Measurements from ENCODE around the gene RNF175.

- TF ChIP-seq CTCF (IDR thresholded peaks at IDR 0.05) (no peak), POLR2A (IDR thresholded peaks at IDR 0.05) (no peak)
Measured at GRCh38 chr4:153799694-153800074, 39.9 kb upstream of the RNF175 start.

Measured in upper lobe of left lung (tissue), 4 donors.